Measurements from ENCODE around the gene JAK3.

JAK3 gene

DNA sequence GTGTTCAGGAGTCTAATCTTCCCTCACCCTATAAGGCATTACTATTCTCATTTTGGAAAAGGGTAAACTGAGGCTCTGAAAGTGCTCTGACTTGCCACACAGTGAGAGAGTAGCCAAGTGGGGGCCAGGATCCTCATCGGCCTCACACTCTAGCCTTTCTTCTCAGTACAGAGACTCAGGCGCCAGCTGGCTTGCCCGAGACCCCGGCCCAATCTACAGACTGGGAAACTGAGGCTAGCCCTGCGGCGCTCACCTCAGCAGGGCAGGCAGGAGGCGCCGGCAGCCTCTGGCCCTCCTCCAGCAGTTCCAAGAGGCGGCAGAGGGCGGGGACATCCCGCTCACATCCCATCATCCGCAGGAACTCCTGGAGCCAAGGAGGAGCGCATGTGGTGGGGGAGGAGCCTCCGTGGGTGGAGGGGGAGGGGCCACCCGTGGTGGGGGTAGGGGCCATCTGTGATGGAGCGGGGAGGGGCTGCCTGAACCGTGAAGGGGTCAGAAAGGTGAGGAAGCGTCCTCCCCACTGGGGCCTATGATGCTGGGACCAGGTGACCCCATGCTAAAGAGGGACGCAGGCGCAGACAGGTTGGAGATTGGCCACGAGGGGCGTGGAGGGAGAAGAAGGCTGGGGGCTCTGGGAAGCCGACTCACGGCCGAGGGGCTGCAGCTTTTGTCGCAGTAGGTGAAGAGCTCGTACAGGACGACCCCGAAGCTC lies 17.8 kb downstream of the JAK3 start:
- H3K4me3 ChIP-seq (ENCODE audit: low read depth, low read length): peak overlapping the region; percentile 44
- ChIA-PET CTCF (interaction anchor here (0.9 to 1.2 kb wide), 3 partner anchors 30 to 116 kb away, joined by 3 to 4 read pairs (median 3); partner anchors contain the start of gene RPL18A), POLR2A (no interaction called here)
- TF ChIP-seq, protein P1, sequence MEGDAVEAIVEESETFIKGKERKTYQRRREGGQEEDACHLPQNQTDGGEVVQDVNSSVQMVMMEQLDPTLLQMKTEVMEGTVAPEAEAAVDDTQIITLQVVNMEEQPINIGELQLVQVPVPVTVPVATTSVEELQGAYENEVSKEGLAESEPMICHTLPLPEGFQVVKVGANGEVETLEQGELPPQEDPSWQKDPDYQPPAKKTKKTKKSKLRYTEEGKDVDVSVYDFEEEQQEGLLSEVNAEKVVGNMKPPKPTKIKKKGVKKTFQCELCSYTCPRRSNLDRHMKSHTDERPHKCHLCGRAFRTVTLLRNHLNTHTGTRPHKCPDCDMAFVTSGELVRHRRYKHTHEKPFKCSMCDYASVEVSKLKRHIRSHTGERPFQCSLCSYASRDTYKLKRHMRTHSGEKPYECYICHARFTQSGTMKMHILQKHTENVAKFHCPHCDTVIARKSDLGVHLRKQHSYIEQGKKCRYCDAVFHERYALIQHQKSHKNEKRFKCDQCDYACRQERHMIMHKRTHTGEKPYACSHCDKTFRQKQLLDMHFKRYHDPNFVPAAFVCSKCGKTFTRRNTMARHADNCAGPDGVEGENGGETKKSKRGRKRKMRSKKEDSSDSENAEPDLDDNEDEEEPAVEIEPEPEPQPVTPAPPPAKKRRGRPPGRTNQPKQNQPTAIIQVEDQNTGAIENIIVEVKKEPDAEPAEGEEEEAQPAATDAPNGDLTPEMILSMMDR (IDR thresholded peaks at IDR 0.05; ENCODE audit: insufficient read depth, low read length, missing control alignments): no peak
- no peak for DNase-seq (ENCODE audit: low read depth, low spot score)

GRCh38 chr19:17826508-17827056 lies 21.2 kb downstream of the JAK3 start:
- TF ChIP-seq, protein P1 (IDR thresholded peaks at IDR 0.05; ENCODE audit: insufficient read depth, low read length, missing control alignments): no peak
- ChIA-PET POLR2A (no interaction called here), CTCF (no interaction called here)
- DNase-seq (ENCODE audit: low read depth, low spot score): no peak
- H3K4me3 ChIP-seq (ENCODE audit: low read depth, low read length): no peak overlapping the region

- ChIA-PET POLR2A (no interaction called here), CTCF (interaction anchor here (1.3 kb wide), 1 partner anchor 10 kb away, joined by 3 read pairs; no protein-coding TSS in a partner anchor)
- no peak overlapping the region for H3K4me3 ChIP-seq (ENCODE audit: low read depth, low read length)
- no peak for DNase-seq (ENCODE audit: low read depth, low spot score)
- TF ChIP-seq, protein P1 (IDR thresholded peaks at IDR 0.05; ENCODE audit: insufficient read depth, low read length, missing control alignments): no peak
Measured at GRCh38 chr19:17824339-17824738, 23.4 kb downstream of the JAK3 start.

- CTCF ChIA-PET: no interaction called here
- no peak for DNase-seq (ENCODE audit: low read depth, low spot score)
- POLR2A ChIA-PET: no interaction called here
- TF ChIP-seq, protein P1 (IDR thresholded peaks at IDR 0.05; ENCODE audit: insufficient read depth, low read length, missing control alignments): no peak
- no peak within 1 kb of the TSS for H3K4me3 ChIP-seq (ENCODE audit: low read depth, low read length)
Measured at GRCh38 chr19:17821190-17821589, 26.6 kb downstream of the JAK3 start, which contains the start of gene INSL3. INSL3 (minus strand) TSS chr19:17821519; CDS start chr19:17821506, 13 bp downstream.

DNA sequence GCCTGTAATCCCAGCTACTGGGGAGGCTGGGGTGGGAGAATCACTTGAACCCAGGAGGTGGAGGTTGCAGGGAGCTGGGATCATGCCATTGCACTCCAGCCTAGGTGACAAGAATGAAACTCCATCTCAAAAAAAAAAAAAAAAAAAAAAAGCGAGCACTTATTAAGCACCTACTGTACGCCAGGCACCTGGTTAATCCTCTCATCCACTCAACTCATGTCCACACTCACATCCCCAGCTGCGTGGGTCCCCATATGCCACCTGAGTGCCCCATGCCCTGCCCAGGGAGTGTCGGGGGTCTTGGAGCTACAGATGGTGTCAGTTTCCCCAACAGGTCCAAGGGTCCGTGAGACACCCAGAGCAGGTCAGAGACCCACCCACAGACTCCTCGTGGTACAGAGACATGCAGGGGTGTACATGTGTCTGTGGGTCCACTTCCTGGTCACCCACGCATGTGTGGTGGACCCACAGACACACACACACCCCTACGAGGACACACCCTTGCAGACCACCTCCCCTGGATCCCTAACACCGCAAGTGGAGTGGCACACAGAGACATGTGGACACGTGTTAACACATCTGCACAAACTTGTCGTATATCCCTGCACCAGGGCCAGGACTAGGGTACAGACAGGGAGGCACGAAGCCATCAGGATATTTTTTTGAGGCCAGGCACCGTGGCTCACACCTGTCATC lies 30.0 kb downstream of the JAK3 start:
- DNase-seq (ENCODE audit: low read depth, low spot score): no peak
- no peak overlapping the region for H3K4me3 ChIP-seq (ENCODE audit: low read depth, low read length)
- ChIA-PET CTCF (no interaction called here), POLR2A (no interaction called here)
- TF ChIP-seq, protein P1 (IDR thresholded peaks at IDR 0.05; ENCODE audit: insufficient read depth, low read length, missing control alignments): no peak

- CTCF ChIA-PET: interaction anchor here (0.9 kb wide), 1 partner anchor 23 kb away, joined by 3 read pairs; no protein-coding TSS in a partner anchor
- H3K4me3 ChIP-seq (ENCODE audit: low read depth, low read length): no peak overlapping the region
- POLR2A ChIA-PET: no interaction called here
- TF ChIP-seq, protein P1 (IDR thresholded peaks at IDR 0.05; ENCODE audit: insufficient read depth, low read length, missing control alignments): no peak
- no peak for DNase-seq (ENCODE audit: low read depth, low spot score)
Measured at GRCh38 chr19:17812099-17812498, 35.7 kb downstream of the JAK3 start.

Measured in AG04449 (cell line).